GM21515 (cell line): ENCODE data around the gene HACE1.
A peak's percentile ranks its signal among the peaks of the same experiment; 100 is the strongest.

Experiments
- ATAC-seq: cut with Tn5 transposase; IDR thresholded peaks from one replicate; pipeline ENCODE4 v1.9.1; 2021; ENCODE audit not compliant: unreplicated experiment

HACE1 gene

DNA sequence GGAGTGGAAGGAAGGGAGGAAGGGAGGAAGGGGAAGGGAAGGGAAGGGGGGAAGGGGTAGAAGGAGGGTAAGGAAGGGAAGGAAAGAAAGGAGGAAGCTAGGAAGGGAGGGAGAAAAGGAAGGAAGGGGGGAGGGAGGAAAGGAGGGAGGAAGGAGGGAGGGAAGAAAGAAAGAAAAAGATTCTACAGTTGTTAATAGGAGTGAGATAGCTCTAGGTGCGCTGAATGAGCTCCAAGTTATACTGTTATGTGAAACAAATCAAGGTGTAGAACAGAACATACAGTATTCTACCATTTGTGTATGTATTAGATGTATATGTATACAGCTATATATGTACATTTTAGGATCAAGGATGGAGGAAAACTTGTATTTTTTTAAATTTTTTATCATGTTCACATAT is 167.7 kb downstream of the HACE1 start:
- ATAC-seq = no peak

DNA sequence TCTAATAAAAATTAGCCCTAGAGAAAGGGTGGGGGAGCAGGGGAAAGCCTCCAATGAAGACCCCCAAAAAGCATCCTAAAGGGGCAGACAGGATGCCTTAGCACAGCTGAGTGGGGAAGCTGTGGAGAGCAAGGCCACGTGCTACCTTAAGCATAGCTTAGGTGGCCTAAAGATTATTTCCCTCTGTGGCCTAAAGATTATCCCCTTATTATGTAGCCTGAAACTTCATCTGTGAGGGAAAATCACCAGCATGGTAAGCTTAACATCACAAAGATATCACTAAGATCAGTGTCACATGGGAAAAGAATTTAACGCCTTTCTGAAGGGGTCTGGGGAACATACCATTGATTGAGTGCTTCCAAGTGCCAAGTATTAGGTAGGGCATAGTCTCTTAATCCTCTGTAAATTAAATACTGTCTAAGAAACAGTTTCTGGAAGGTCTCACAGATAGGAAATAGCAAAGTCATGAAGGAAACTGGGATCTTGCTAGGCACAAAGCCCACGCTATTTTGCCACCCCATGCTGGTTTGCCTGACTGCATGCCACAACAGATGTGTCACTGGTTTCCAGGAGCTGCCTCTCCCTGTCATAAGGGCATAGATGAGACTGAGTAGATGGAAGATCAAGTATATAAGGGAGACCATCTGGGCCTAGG is 170.0 kb downstream of the HACE1 start:
- ATAC-seq = no peak

DNA sequence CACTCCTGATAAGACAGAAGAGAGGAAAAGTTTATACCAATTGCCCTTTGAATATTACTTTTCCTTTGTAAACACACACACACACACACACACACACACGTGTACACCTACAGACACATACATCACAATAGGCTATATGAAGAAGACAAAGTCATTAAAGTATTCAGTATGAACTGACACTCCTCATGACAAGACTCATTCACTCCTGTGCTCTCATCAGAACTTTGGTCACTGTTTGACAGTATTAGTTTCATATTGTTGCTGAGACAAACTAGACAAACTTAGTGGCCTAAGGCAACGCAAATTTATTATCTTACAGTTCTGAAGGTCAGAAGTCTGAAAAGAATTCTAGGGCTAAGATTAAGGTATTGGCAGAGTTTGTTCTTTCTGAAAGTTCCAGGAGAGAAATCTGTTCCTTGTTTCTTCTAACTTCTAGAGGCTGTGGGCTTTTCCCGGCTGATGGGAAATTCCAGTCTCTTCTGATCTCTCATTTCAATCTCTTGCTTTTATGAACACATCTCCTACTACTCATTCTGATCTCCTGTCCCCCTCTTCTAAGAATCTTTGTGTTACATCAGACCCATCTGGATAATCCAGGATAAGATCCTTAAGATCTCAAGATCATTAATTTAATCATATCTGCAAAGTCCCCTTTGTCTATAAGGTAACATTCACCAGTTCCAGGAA is 171.3 kb downstream of the HACE1 start:
- ATAC-seq = peak; percentile 48

DNA sequence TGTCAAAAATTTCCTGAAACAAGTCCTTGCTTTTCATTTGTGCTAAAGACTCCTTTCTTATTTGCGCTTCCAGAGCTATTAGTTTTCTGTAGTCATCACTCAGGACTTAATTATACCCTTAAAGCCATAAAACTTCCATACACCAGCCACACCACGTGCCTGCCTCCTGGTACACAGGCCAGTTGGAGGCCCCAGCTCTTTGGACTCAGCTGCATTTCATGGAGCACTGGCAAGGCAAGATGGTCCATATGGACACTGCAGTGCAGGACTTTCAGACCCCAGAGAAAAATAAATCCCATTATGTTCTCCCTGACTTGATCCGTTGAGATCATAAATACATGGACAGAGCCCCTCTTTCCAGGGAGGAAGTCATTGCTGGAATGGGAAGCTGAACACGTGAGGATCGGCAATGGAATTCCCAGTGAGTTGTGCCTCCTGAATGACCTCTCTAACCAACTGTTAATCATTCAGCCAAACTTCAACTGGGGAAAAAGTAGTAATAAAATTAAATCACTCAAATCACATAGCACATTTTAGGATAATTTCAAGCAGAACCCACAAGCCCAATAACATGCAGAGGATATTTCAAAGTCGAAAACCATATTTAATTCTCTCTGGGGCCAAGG is 173.1 kb downstream of the HACE1 start:
- no peak for ATAC-seq

DNA sequence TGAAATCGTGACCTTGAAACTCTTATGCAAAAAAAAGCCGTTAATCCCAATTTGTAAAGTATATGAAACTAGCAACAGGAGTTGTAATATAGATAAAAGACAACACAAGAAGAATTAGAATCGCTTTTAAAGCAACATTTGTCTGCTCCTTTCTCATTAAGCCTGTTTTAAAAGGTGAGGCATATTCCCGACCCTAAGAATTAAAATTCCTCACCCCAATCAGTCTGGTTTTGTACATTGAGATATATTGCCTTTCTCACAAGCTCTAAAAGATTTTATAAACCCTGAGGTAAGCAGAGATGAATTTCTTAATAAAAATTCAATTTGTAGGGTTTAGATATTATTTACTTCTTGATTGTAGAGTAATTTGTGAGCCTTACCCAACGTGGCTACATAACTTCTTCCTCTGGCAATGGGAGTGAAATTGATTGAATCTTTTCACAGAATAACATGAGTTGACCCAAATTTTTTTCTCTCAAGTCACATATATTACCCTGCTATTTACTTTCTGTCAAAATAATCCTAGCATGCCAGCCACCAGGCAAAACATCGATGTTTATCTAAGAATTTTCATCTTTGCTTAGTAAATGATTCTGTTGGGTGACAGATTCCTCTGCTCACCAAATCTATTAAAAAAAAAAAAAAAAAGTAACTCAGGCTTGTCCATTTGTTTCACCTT is 173.7 kb downstream of the HACE1 start:
- ATAC-seq = no peak

DNA sequence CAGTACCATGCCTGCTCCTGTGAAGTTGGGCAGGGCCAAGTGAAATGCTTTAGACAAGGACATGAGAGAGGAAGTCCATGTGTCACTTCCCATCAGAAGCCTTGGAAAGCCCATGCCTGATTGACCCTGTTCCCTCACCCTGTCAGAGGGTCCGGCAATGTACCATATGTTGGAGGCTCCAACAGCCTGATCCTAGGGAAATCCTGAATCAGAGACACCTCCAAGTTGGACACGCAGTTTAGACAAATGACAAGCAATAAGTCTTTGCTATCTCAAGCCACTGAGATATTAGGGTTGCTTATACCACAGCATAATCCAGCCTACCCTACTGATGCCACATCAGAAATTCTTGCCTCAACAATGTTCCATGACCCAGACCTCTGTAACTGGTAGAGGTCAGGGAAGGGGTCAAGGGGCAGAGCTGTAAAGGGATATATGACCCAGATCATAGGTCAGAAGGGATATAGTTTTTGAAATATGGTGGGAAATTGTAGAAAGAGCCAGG is 174.8 kb downstream of the HACE1 start:
- no peak for ATAC-seq

DNA sequence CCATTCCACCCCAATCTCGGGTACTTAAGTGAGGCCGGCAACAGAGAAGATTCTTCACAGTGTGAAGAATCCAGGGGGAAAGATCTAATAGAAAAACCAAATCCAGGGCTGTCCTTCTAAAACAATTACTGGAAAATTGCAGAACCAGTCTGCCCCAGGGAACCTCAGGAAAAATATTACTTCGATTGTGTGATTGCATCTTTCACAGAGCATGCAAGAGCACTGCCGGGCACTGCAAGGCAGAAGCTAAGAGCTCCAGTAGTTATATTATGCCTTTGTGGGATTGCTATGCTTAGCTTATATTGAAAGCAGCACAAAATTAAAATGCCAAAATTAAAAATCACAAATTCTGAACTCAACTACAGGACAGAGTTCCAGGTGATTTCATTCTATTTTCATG is 175.9 kb downstream of the HACE1 start:
- ATAC-seq = no peak

DNA sequence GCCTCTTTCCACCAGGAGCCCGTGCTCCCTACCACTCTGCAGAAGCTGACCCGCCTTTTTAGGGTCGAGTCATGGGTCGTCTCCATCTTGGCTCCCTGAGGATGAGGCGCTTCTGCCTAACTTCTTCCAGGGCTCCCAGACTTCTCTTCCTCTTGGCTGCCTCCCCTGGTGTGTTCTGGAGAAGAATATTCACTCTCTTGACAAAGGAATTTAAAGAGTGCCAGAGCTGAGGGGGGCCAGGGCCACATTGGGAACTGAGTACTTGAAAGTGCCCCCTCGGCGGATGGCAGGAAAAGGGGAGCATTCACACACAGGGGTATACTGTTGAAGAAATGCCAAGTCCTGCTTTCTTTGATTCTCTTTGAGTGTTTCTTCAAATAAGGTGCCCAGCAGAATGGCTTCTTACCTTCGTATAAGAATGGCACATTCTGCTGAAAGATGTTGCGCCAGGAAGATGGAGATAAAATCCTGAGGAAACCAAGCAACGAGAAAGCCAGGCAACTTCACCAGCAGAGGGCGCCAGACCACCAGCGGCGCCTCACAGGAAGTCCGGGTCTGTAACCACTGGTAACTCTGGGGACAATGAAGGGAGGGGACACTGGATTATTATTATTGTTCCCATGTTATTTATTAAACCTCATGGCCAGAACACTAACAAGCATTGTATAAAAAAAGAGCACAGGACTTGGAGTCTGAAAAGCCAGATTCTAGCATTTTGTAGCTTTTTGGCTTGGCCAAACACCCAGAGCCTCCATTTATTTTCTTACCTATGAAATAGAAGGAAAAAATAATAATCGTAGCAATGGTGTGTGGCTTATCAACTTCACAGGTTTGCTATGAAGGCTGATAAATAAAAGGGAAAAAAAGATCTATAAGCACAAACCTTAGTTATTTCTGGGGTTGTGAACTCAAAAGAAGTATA is 176.7 kb downstream of the HACE1 start:
- ATAC-seq = peak; percentile 80

DNA sequence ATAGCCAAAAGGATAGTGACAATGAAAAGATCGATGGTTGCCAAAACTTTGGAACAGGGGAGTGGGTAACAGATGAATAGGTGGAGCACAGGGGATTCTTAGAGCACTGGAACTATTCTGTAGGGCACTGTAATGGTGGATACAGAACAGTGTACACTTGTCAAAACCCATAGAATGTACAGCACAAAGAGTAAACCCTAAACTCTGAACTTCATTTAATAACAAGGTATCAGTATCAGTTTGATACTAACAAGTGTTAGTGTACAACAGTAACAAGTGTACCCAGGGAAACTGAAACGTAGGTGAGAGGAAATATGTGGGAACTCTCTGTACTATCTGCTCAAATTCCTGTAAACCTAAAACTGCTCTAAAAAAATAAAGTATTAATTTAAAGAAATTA is 179.2 kb downstream of the HACE1 start:
- ATAC-seq = no peak

DNA sequence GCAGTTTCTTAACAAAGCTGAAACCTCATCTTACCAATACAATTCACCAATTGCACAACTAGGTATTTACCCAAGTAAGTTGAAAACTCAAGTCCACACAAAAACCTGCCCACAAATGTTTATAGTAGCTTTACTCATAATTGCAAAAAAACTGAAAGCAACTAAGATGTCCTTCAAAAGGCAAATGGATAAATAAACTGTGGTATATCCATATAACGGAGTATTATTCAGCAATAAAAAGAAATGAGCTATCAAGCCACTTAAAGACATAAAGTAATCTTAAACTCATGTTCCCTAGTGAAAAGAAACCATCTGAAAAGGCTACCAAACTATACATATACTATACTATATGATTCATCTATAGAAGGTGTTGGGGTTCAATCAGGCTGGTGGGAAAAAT is 179.7 kb downstream of the HACE1 start:
- no peak for ATAC-seq
